A549 (cell line): ENCODE data around the gene RBM18. TPM values are rescaled to one million over a fixed set of nuclear protein-coding genes. Genes with fewer than 3 reads are reported as not detected.

Experiments
- ATAC-seq, 2 experiments: fragments of 200-7000 bp in 1 of 2; fragments of >200 bp in 1 of 2; cut with Nextera tagmentation in 1 of 2; cut with Tn5 transposase in 1 of 2; 3 replicates each; pipeline versions ENCODE4 v1.8.0 to v1.9.1; 2018 to 2020; ENCODE audit warnings: mild to moderate bottlenecking in 1 of 2, moderate library complexity in 1 of 2
- CTCF ChIA-PET: fragments of 300-600 bp; sonication (Branson Sonifier 250); formaldehyde crosslinking; extraction: SDS; loops from one replicate; lab custom pipeline; 2021; ENCODE audit warnings: antibody characterized with exemption, inconsistent platforms; lab: Yijun Ruan, JAX
- POLR2A ChIA-PET: fragments of 350-600 bp; formaldehyde crosslinking; extraction: SDS; loops from one replicate; lab custom pipeline; 2021; ENCODE audit warnings: antibody characterized with exemption, inconsistent platforms; lab: Yijun Ruan, JAX
- DNase-seq, 2 experiments: peaks; one replicate each; pipeline versions ENCODE4 v3.0.0 to v3.0.0-alpha.2; 2011 to 2016; ENCODE audit warnings: low read depth in 1 of 2, low spot score in 1 of 2
- FAIRE-seq: peaks from 2 replicates; lab custom pipeline; 2011; peaks lifted over from hg19 to GRCh38; lab: Jason Lieb, UNC
- H3K27ac ChIP-seq, 2 experiments: fragments of >200 bp; sonication (Bioruptor Twin); formaldehyde crosslinking; 3 replicates each; pipeline ENCODE4 v1.5.1; 2016 to 2017
- H3K4me1 ChIP-seq: fragments of >200 bp; sonication (Bioruptor Twin); formaldehyde crosslinking; 3 replicates; pipeline ENCODE4 v1.6.1; 2016
- H3K4me2 ChIP-seq: fragments of >200 bp; sonication (Bioruptor Twin); formaldehyde crosslinking; 3 replicates; pipeline ENCODE4 v1.6.1; 2016
- H3K4me3 ChIP-seq: fragments of >200 bp; sonication (Bioruptor Twin); formaldehyde crosslinking; 3 replicates; pipeline ENCODE4 v1.5.1; 2016
- H3K9me3 ChIP-seq: fragments of >200 bp; sonication (Bioruptor Twin); formaldehyde crosslinking; 3 replicates; pipeline ENCODE4 v1.6.1; 2016
- CBX2 ChIP-seq: fragments of 200-600 bp; sonication (generic); IDR thresholded peaks from 2 replicates; pipeline ENCODE4 v1.6.1; 2016; ENCODE audit warnings: low read depth, mild to moderate bottlenecking, borderline replicate concordance
- EHF ChIP-seq: fragments of 250-450 bp; sonication (Bioruptor Pico); IDR thresholded peaks from 2 replicates; pipeline ENCODE4 v1.5.0; 2020; ENCODE audit warnings: mild to moderate bottlenecking
- HMGXB4 ChIP-seq: fragments of 250-450 bp; sonication (Bioruptor Pico); IDR thresholded peaks from 2 replicates; pipeline ENCODE4 v1.5.0; 2021; ENCODE audit warnings: mild to moderate bottlenecking, moderate library complexity, borderline replicate concordance
- KDM1A ChIP-seq: fragments of 200-600 bp; sonication (generic); IDR thresholded peaks from 2 replicates; pipeline ENCODE4 v1.6.1; 2016; ENCODE audit warnings: low read depth, mild to moderate bottlenecking
- MAX ChIP-seq: IDR thresholded peaks from 2 replicates; pipeline ENCODE4 v1.6.1; 2012
- MAZ ChIP-seq: fragments of 150-350 bp; IDR thresholded peaks from 2 replicates; pipeline ENCODE4 v1.6.1; 2014; ENCODE audit warnings: antibody characterized with exemption, low read depth, low read length, borderline replicate concordance
- NR3C1 ChIP-seq: fragments of >200 bp; sonication (Bioruptor Twin); formaldehyde crosslinking; IDR thresholded peaks from 3 replicates; pipeline ENCODE4 v1.6.1; 2017
- PBX3 ChIP-seq: IDR thresholded peaks from 2 replicates; pipeline ENCODE4 v1.6.1; 2012
- PHF8 ChIP-seq: fragments of 200-600 bp; sonication (generic); IDR thresholded peaks from 2 replicates; pipeline ENCODE4 v1.6.1; 2016; ENCODE audit warnings: low read depth, mild to moderate bottlenecking, antibody characterized with exemption, moderate library complexity, borderline replicate concordance
- RAD21 ChIP-seq, 2 experiments: fragments of >200 bp in 1 of 2; sonication (Bioruptor Twin) in 1 of 2; formaldehyde crosslinking in 1 of 2; IDR thresholded peaks in 1 of 2; conservative IDR thresholded peaks in 1 of 2; 2 replicates in 1 of 2; 3 replicates in 1 of 2; pipeline ENCODE4 v1.6.1; 2012 to 2018; ENCODE audit warnings: inconsistent platforms in 1 of 2
- RCOR1 ChIP-seq: fragments of 150-350 bp; IDR thresholded peaks from 2 replicates; pipeline ENCODE4 v1.6.1; 2014; ENCODE audit warnings: antibody characterized with exemption, low read length, low read depth
- REST ChIP-seq: fragments of 200-600 bp; sonication (generic); IDR thresholded peaks from 2 replicates; pipeline ENCODE4 v1.6.1; 2016; ENCODE audit warnings: antibody characterized with exemption, mild to moderate bottlenecking, moderate library complexity
- RFX5 ChIP-seq: fragments of 450-650 bp; IDR thresholded peaks from 2 replicates; pipeline ENCODE4 v1.7.1; 2014; ENCODE audit warnings: antibody characterized with exemption, mild to moderate bottlenecking, moderate library complexity
- RNF2 ChIP-seq: fragments of 200-600 bp; sonication (generic); IDR thresholded peaks from 2 replicates; pipeline ENCODE4 v1.6.1; 2016; ENCODE audit warnings: low read depth, mild to moderate bottlenecking, antibody characterized with exemption, moderate library complexity, borderline replicate concordance
- SMC3 ChIP-seq: fragments of >200 bp; sonication (Bioruptor Twin); formaldehyde crosslinking; IDR thresholded peaks from 3 replicates; pipeline ENCODE4 v1.6.1; 2018; ENCODE audit warnings: inconsistent platforms
- SREBF2 ChIP-seq: fragments of 450-650 bp; IDR thresholded peaks from 2 replicates; pipeline ENCODE4 v1.6.1; 2014; ENCODE audit warnings: mild to moderate bottlenecking, moderate library complexity
- TP53 ChIP-seq: fragments of 250-450 bp; sonication (Bioruptor Pico); IDR thresholded peaks from 2 replicates; pipeline ENCODE4 v1.5.0; 2021; ENCODE audit warnings: mild to moderate bottlenecking, moderate library complexity
- ZNF302 ChIP-seq: fragments of 250-450 bp; sonication (Bioruptor Pico); IDR thresholded peaks from 2 replicates; pipeline ENCODE4 v1.9.0; 2021; ENCODE audit warnings: inconsistent platforms, mild to moderate bottlenecking, moderate library complexity
- WGBS: methylation state at CpG from one replicate; pipeline ENCODE4 v1.1.6; 2017; ENCODE audit errors: missing lambda C conversion rate; 5-methylcytosine and 5-hydroxymethylcytosine counted together
- polyA plus RNA-seq, 4 experiments: library from polyadenylated mRNA; depleted of rRNA in 3 of 4; stranded (reverse); fragments of >200 nt; fragmentation: RNase III in 1 of 4; extraction: RNeasy Plus Mini Kit Qiagen cat#74134 plus additional on column Dnase treatment in 1 of 4; gene quantifications; 2 replicates in 3 of 4; 3 replicates in 1 of 4; pipeline ENCODE4 v1.2.3, GENCODE V29; 2011 to 2017
- TF ChIP-seq, protein P1 (sequence below): IDR thresholded peaks from 2 replicates; pipeline ENCODE4 v1.6.1; 2012; ENCODE audit warnings: low read depth, borderline replicate concordance
- TF ChIP-seq, protein P2 (sequence below): fragments of >200 bp; sonication (Bioruptor Twin); formaldehyde crosslinking; IDR thresholded peaks from 3 replicates; pipeline ENCODE4 v1.5.1; 2016

Gene RBM18
- polyA plus RNA-seq, 2 of the 4 experiments (the other 2 are of a cell fraction) = 13.8 to 52.3 TPM

DNA sequence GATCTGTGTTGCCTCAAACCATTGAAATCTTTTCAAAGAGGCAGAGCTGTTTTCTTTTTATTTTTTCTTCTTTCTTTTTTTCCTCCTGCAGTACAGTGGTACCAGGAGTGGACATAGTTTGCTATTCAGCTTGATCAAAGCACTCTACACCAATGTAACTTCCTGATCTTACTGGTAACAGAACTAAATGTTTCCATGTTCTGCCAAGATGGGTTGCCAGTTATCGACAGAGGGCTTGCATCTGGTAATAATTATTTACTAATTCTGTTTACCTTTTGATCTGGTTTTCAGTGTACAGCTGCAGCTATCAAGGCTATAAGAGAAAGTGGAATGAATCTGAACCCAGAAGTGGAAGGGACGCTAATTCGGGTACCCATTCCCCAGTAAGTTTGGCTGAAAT is 26.8 kb upstream of the RBM18 start:
- no peak for ATAC-seq
- Histone ChIP-seq H3K4me1 (no peaks in the 10 kb centered on the region), H3K9me3 (no peaks in the 10 kb centered on the region), H3K27ac (no peak overlapping the region), H3K4me2 (no peak overlapping the region), H3K4me3 (no peak overlapping the region)
- no peak for DNase-seq
- TF ChIP-seq KDM1A (no peak), EHF (CRISPR knock-in tag) (no peak), RCOR1 (no peak), MAX (no peak), HMGXB4 (CRISPR knock-in tag) (no peak), RAD21 (conservative IDR thresholded peaks at IDR 0.05 in 1 of 2, IDR thresholded peaks at IDR 0.05 in 1 of 2) (no peak), CBX2 (no peak), RFX5 (no peak)
- TF ChIP-seq, protein P1, sequence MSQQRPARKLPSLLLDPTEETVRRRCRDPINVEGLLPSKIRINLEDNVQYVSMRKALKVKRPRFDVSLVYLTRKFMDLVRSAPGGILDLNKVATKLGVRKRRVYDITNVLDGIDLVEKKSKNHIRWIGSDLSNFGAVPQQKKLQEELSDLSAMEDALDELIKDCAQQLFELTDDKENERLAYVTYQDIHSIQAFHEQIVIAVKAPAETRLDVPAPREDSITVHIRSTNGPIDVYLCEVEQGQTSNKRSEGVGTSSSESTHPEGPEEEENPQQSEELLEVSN = no peak
- POLR2A ChIA-PET = interaction anchor here (1.3 kb wide), 1 partner anchor 27 kb away, joined by 3 read pairs; the partner anchor contains the start of genes MRRF and RBM18
- CTCF ChIA-PET = interaction anchor here (0.7 to 2.2 kb wide), 5 partner anchors 59 to 192 kb away, joined by 3 to 6 read pairs (median 3); no protein-coding TSS in a partner anchor
- no peak for FAIRE-seq
- 94% methylated on average over 3 of the region's 3 CpGs for WGBS

- FAIRE-seq (no peak), DNase-seq (no peak), ATAC-seq (no peak)
- CTCF ChIA-PET = interaction anchor here (1.0 kb wide), 1 partner anchor 44 kb away, joined by 3 read pairs; no protein-coding TSS in a partner anchor
- H3K4me1 ChIP-seq = no peaks in the 10 kb centered on the region
- TF ChIP-seq, protein P1 = no peak
- no peak for TF ChIP-seq TP53
- no peak for TF ChIP-seq PBX3
- no peak for TF ChIP-seq CBX2
- TF ChIP-seq RFX5 = no peak
- TF ChIP-seq SREBF2 = no peak
- TF ChIP-seq RAD21 (conservative IDR thresholded peaks at IDR 0.05 in 1 of 2, IDR thresholded peaks at IDR 0.05 in 1 of 2) = no peak
- no peak for TF ChIP-seq REST
- no peak for TF ChIP-seq MAZ
- no peak for TF ChIP-seq NR3C1
- TF ChIP-seq PHF8 = no peak
- TF ChIP-seq RCOR1 = no peak
- TF ChIP-seq EHF (CRISPR knock-in tag) = no peak
- no peak for TF ChIP-seq SMC3
- TF ChIP-seq, protein P2, sequence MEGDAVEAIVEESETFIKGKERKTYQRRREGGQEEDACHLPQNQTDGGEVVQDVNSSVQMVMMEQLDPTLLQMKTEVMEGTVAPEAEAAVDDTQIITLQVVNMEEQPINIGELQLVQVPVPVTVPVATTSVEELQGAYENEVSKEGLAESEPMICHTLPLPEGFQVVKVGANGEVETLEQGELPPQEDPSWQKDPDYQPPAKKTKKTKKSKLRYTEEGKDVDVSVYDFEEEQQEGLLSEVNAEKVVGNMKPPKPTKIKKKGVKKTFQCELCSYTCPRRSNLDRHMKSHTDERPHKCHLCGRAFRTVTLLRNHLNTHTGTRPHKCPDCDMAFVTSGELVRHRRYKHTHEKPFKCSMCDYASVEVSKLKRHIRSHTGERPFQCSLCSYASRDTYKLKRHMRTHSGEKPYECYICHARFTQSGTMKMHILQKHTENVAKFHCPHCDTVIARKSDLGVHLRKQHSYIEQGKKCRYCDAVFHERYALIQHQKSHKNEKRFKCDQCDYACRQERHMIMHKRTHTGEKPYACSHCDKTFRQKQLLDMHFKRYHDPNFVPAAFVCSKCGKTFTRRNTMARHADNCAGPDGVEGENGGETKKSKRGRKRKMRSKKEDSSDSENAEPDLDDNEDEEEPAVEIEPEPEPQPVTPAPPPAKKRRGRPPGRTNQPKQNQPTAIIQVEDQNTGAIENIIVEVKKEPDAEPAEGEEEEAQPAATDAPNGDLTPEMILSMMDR = no peak
- TF ChIP-seq RNF2 = no peak
- no peak for TF ChIP-seq ZNF302 (CRISPR knock-in tag)
- H3K9me3 ChIP-seq = no peaks in the 10 kb centered on the region
- H3K4me2 ChIP-seq = no peak overlapping the region
- H3K27ac ChIP-seq = no peak overlapping the region
- POLR2A ChIA-PET = no interaction called here
- H3K4me3 ChIP-seq = no peak overlapping the region
- 88% methylated on average over 1 of the region's 1 CpG for WGBS
These were observed 22.6 kb upstream of the RBM18 start for GRCh38 chr9:122287214-122287720.
